ENCODE measurements around the gene IL17RD.

- no peak for TF ChIP-seq POLR2AphosphoS5 (IDR thresholded peaks at IDR 0.05; ENCODE audit: insufficient read depth in 1 of 2, low read depth in 1 of 2)
- no peak for TF ChIP-seq POLR2A (IDR thresholded peaks at IDR 0.05)
These were observed 123.5 kb downstream of the IL17RD start for GRCh38 chr3:57041674-57042073.

Data from vagina (tissue), 2 donors.